IMR-90 (cell line): ENCODE data around the gene COL8A1. TPM values are rescaled to one million over a fixed set of nuclear protein-coding genes. Genes with fewer than 3 reads are reported as not detected.

Experiments used
- ATAC-seq: fragments of 200-7000 bp; cut with Tn5 transposase; 2 replicates; pipeline ENCODE4 v1.9.1; 2020; ENCODE audit warnings: low read depth, mild to moderate bottlenecking, moderate library complexity
- BruUV-seq: library from RNA; stranded (reverse); fragments of 400-500 nt; replicated peaks from 2 replicates; lab custom pipeline; 2021; lab: Mats Ljungman, UMichigan
- CTCF ChIA-PET: fragments of 300-600 bp; formaldehyde crosslinking; extraction: SDS; loops from one replicate; lab custom pipeline; 2021; ENCODE audit warnings: antibody characterized with exemption; lab: Yijun Ruan, JAX
- POLR2A ChIA-PET: fragments of 300-600 bp; sonication (Branson Sonifier 250); formaldehyde crosslinking; loops from one replicate; lab custom pipeline; 2022; ENCODE audit warnings: antibody characterized with exemption; ENCODE audit not compliant: unreplicated experiment; lab: Charles Lee
- DNase-seq: peaks from one replicate; pipeline ENCODE4 v3.0.0; 2013
- H2AFZ ChIP-seq: replicated peaks from 2 replicates; pipeline ENCODE3; 2013; ENCODE audit warnings: low read length, mild to moderate bottlenecking; ENCODE audit not compliant: poor library complexity
- H2AK5ac ChIP-seq: 2 replicates; pipeline ENCODE4 v1.6.1; 2013; ENCODE audit warnings: low read depth, low read length, inconsistent platforms
- H2AK9ac ChIP-seq: replicated peaks from 2 replicates; pipeline ENCODE3; 2013; ENCODE audit warnings: mild to moderate bottlenecking, low read depth, low read length, moderate library complexity; ENCODE audit not compliant: poor library complexity
- H2BK120ac ChIP-seq: 2 replicates; pipeline ENCODE4 v1.6.1; 2013; ENCODE audit warnings: low read depth, low read length, inconsistent platforms
- H2BK15ac ChIP-seq: 3 replicates; pipeline ENCODE4 v1.6.1; 2013; ENCODE audit warnings: low read depth, low read length, inconsistent platforms
- H2BK20ac ChIP-seq: 2 replicates; pipeline ENCODE4 v1.6.1; 2013; ENCODE audit warnings: low read depth, mild to moderate bottlenecking, inconsistent platforms, low read length, moderate library complexity
- H2BK5ac ChIP-seq: 2 replicates; pipeline ENCODE4 v1.6.1; 2013; ENCODE audit warnings: mild to moderate bottlenecking, low read depth, low read length, inconsistent platforms; ENCODE audit not compliant: poor library complexity, severe bottlenecking
- H3K14ac ChIP-seq: replicated peaks from 2 replicates; pipeline ENCODE4 v1.6.1; 2013; ENCODE audit warnings: low read depth, low read length, inconsistent platforms
- H3K18ac ChIP-seq: 2 replicates; pipeline ENCODE4 v1.6.1; 2013; ENCODE audit warnings: low read depth, low read length, control low read depth
- H3K23ac ChIP-seq: 2 replicates; pipeline ENCODE4 v1.6.1; 2013; ENCODE audit warnings: low read depth, low read length, inconsistent platforms
- H3K27ac ChIP-seq: 2 replicates; pipeline ENCODE4 v1.5.1; 2013; ENCODE audit warnings: mild to moderate bottlenecking, control low read depth, low read length; ENCODE audit not compliant: insufficient read depth
- H3K27me3 ChIP-seq: 2 replicates; pipeline ENCODE4 v1.6.1; 2013; ENCODE audit warnings: low read length; ENCODE audit not compliant: control insufficient read depth, insufficient read depth
- H3K36me3 ChIP-seq: 2 replicates; pipeline ENCODE4 v1.6.1; 2013; ENCODE audit warnings: low read length, mixed read lengths; ENCODE audit not compliant: control insufficient read depth, insufficient read depth
- H3K4ac ChIP-seq: 2 replicates; pipeline ENCODE4 v1.6.1; 2013; ENCODE audit warnings: low read depth, low read length, inconsistent platforms
- H3K4me1 ChIP-seq: 2 replicates; pipeline ENCODE4 v1.6.1; 2013; ENCODE audit warnings: low read length, mixed read lengths; ENCODE audit not compliant: control insufficient read depth, insufficient read depth
- H3K4me2 ChIP-seq: 2 replicates; pipeline ENCODE4 v1.6.1; 2013; ENCODE audit warnings: low read depth, mild to moderate bottlenecking, control low read depth, low read length, moderate library complexity
- H3K4me3 ChIP-seq: 2 replicates; pipeline ENCODE4 v1.5.1; 2013; ENCODE audit warnings: low read depth, mild to moderate bottlenecking, control low read depth, low read length, moderate library complexity; ENCODE audit not compliant: insufficient read depth
- H3K56ac ChIP-seq: 2 replicates; pipeline ENCODE4 v1.6.1; 2013; ENCODE audit warnings: low read length, inconsistent platforms; ENCODE audit not compliant: insufficient read depth; ENCODE audit errors: extremely low read depth
- H3K79me1 ChIP-seq, 2 experiments: 2 replicates each; pipeline ENCODE4 v1.6.1; 2013; ENCODE audit warnings: low read length in 2 of 2, inconsistent platforms in 1 of 2, low read depth in 1 of 2
- H3K9ac ChIP-seq: 2 replicates; pipeline ENCODE4 v1.6.1; 2013; ENCODE audit warnings: low read depth, low read length, control low read depth
- H3K9me1 ChIP-seq: 2 replicates; pipeline ENCODE4 v1.6.1; 2013; ENCODE audit warnings: low read length, inconsistent platforms; ENCODE audit not compliant: insufficient read depth
- H3K9me3 ChIP-seq: 2 replicates; pipeline ENCODE4 v1.6.1; 2013; ENCODE audit warnings: low read length; ENCODE audit not compliant: control insufficient read depth, insufficient read depth
- H4K20me1 ChIP-seq: 2 replicates; pipeline ENCODE4 v1.6.1; 2013; ENCODE audit warnings: low read length, inconsistent platforms; ENCODE audit not compliant: insufficient read depth
- H4K5ac ChIP-seq: 2 replicates; pipeline ENCODE4 v1.6.1; 2013; ENCODE audit warnings: mild to moderate bottlenecking, low read depth, low read length, control low read depth
- H4K8ac ChIP-seq, 2 experiments: 2 replicates each; pipeline ENCODE4 v1.6.1; 2013; ENCODE audit warnings: low read depth in 2 of 2, low read length in 2 of 2, control low read depth in 1 of 2, inconsistent platforms in 1 of 2
- H4K91ac ChIP-seq: 2 replicates; pipeline ENCODE4 v1.6.1; 2013; ENCODE audit warnings: low read depth, low read length, inconsistent platforms; ENCODE audit not compliant: insufficient read depth
- BHLHE40 ChIP-seq: fragments of 150-350 bp; IDR thresholded peaks from 2 replicates; pipeline ENCODE4 v1.6.1; 2016; ENCODE audit warnings: mild to moderate bottlenecking, low read depth, low read length
- CEBPB ChIP-seq: IDR thresholded peaks from 2 replicates; pipeline ENCODE4 v1.6.1; 2012; ENCODE audit warnings: low read depth, low read length, improper control_type of control experiment
- CHD1 ChIP-seq: IDR thresholded peaks from 2 replicates; pipeline ENCODE4 v1.6.1; 2012; ENCODE audit warnings: low read depth, low read length, improper control_type of control experiment
- CTCF ChIP-seq: conservative IDR thresholded peaks from 2 replicates; pipeline ENCODE4 v1.5.1; 2012; ENCODE audit warnings: mild to moderate bottlenecking, low read depth, low read length, improper control_type of control experiment
- ELK1 ChIP-seq: fragments of 150-350 bp; IDR thresholded peaks from 2 replicates; pipeline ENCODE4 v1.6.1; 2016; ENCODE audit warnings: low read depth, mild to moderate bottlenecking, low read length, moderate library complexity, borderline replicate concordance
- FOS ChIP-seq: fragments of 150-350 bp; IDR thresholded peaks from 2 replicates; pipeline ENCODE4 v1.6.1; 2016; ENCODE audit warnings: low read depth, low read length
- MAFK ChIP-seq: IDR thresholded peaks from 2 replicates; pipeline ENCODE4 v1.6.1; 2012; ENCODE audit warnings: low read depth, low read length, improper control_type of control experiment
- MAZ ChIP-seq: IDR thresholded peaks from 2 replicates; pipeline ENCODE4 v1.6.1; 2012; ENCODE audit warnings: low read depth, mild to moderate bottlenecking, low read length, improper control_type of control experiment, moderate library complexity, borderline replicate concordance
- MXI1 ChIP-seq: IDR thresholded peaks from 2 replicates; pipeline ENCODE4 v1.6.1; 2012; ENCODE audit warnings: low read depth, mild to moderate bottlenecking, low read length, moderate library complexity, borderline replicate concordance
- NFE2L2 ChIP-seq: fragments of 150-350 bp; IDR thresholded peaks from 2 replicates; pipeline ENCODE4 v1.6.1; 2016; ENCODE audit warnings: low read depth, mild to moderate bottlenecking, low read length
- POLR2A ChIP-seq: IDR thresholded peaks from 2 replicates; pipeline ENCODE4 v1.6.1; 2012; ENCODE audit warnings: mild to moderate bottlenecking, low read depth, low read length
- RAD21 ChIP-seq: IDR thresholded peaks from 2 replicates; pipeline ENCODE4 v1.6.1; 2012; ENCODE audit warnings: low read length, improper control_type of control experiment
- RCOR1 ChIP-seq: IDR thresholded peaks from 2 replicates; pipeline ENCODE4 v1.6.1; 2012; ENCODE audit warnings: mild to moderate bottlenecking, low read length, improper control_type of control experiment; ENCODE audit not compliant: insufficient replicate concordance
- RFX5 ChIP-seq: IDR thresholded peaks from 2 replicates; pipeline ENCODE4 v1.8.0; 2012; ENCODE audit warnings: low read depth, mild to moderate bottlenecking, low read length, moderate library complexity
- SMC3 ChIP-seq: fragments of 150-350 bp; IDR thresholded peaks from 2 replicates; pipeline ENCODE4 v1.6.1; 2016; ENCODE audit warnings: low read depth, mild to moderate bottlenecking, antibody characterized with exemption, low read length, moderate library complexity
- USF2 ChIP-seq: fragments of 150-350 bp; IDR thresholded peaks from 2 replicates; pipeline ENCODE4 v1.6.1; 2017; ENCODE audit warnings: mild to moderate bottlenecking, antibody characterized with exemption, low read length, low read depth
- WGBS, 2 experiments: methylation state at CpG; one replicate each; pipeline versions ENCODE4 v1.1.5 to v1.1.7; 2013; ENCODE audit warnings: missing lambda C conversion rate in 2 of 2; ENCODE audit not compliant: insufficient read length in 1 of 2; ENCODE audit errors: extremely low coverage in 2 of 2; 5-methylcytosine and 5-hydroxymethylcytosine counted together
- dilution Hi-C: fragments of 300-500 bp; cut with HindIII; formaldehyde crosslinking; loops from one replicate; pipeline ENCODE4 v1.14.3; 2018; ENCODE audit warnings: low sequenced_read_pairs; ENCODE audit not compliant: unreplicated experiment
- in situ Hi-C: fragments of 300-500 bp; cut with MboI; formaldehyde crosslinking; loops from 3 replicates; pipeline ENCODE4 v1.14.3; 2019; ENCODE audit warnings: low sequenced_read_pairs, inconsistent platforms, mixed read lengths
- intact Hi-C: fragments of 100-400 bp; cut with micrococcal nuclease; formaldehyde crosslinking; loops from 2 replicates; pipeline ENCODE4 v1.10.0; 2022
- polyA plus RNA-seq, 3 experiments: library from polyadenylated mRNA; depleted of rRNA; stranded (reverse); fragments of >200 nt; gene quantifications; 2 replicates each; pipeline ENCODE4 v1.2.3, GENCODE V29; 2012; ENCODE audit warnings: low replicate concordance in 1 of 3
- total RNA-seq: library from RNA; depleted of rRNA; stranded (reverse); fragments of >200 nt; gene quantifications from 2 replicates; pipeline ENCODE4 v1.2.3, GENCODE V29; 2012

COL8A1 gene
- total and polyA plus RNA-seq, 2 of the 4 experiments (the other 2 are of a cell fraction): 119 to 151 TPM

GRCh38 chr3:99693636-99694035, 55.2 kb downstream of the COL8A1 start:
- Histone ChIP-seq H2BK20ac (no peak overlapping the region), H2AK5ac (no peak overlapping the region), H3K9ac (no peak overlapping the region), H3K9me3 (peaks cover 3% of the 10 kb centered on the region; the same call in 1 of the 2 replicates), H3K27me3 (no peaks in the 10 kb centered on the region), H4K91ac (no peak overlapping the region), H2BK5ac (no peak overlapping the region), H3K14ac (no peak overlapping the region), H3K23ac (no peak overlapping the region), H3K4me2 (no peak overlapping the region), H2AK9ac (no peak overlapping the region), H3K4me3 (no peak overlapping the region), H2AFZ (no peak overlapping the region), H4K20me1 (no peaks in the 10 kb centered on the region), H3K36me3 (peaks cover 7% of the 10 kb centered on the region), H3K4me1 (peaks cover 1% of the 10 kb centered on the region; the same call in 1 of the 2 replicates), H3K27ac (no peak overlapping the region), H3K79me1 (peaks cover 19 to 42% of the 10 kb centered on the region in 2 experiments), H2BK120ac (no peak overlapping the region), H3K18ac (no peak overlapping the region), H4K5ac (no peak overlapping the region), H3K4ac (no peak overlapping the region), H3K9me1 (no peaks in the 10 kb centered on the region; the same call in 1 of the 2 replicates), H4K8ac (no peak overlapping the region), H3K56ac (no peak overlapping the region), H2BK15ac (no peak overlapping the region)
- in situ Hi-C loops (no loop called here), intact Hi-C loops (loop anchor here (5.0 kb wide), 1 partner anchor 54 kb away; no protein-coding TSS in a partner anchor), dilution Hi-C loops (no loop called here)
- WGBS, 2 experiments: no CpG with 5 or more reads among the region's 2 CpGs
- POLR2A ChIA-PET: no interaction called here
- no peak for TF ChIP-seq ELK1
- no peak for TF ChIP-seq RCOR1
- no peak for TF ChIP-seq POLR2A
- TF ChIP-seq MXI1: no peak
- TF ChIP-seq SMC3: no peak
- TF ChIP-seq CEBPB: no peak
- no peak for TF ChIP-seq RAD21
- no peak for TF ChIP-seq FOS
- TF ChIP-seq NFE2L2: no peak
- no peak for TF ChIP-seq BHLHE40
- TF ChIP-seq USF2: no peak
- no peak for TF ChIP-seq MAFK
- TF ChIP-seq MAZ: no peak
- no peak for TF ChIP-seq CHD1
- TF ChIP-seq RFX5: no peak
- TF ChIP-seq CTCF: no peak
- BruUV-seq: no TSS peak
- ATAC-seq (peak; percentile 70; the same call in 1 of the 2 replicates), DNase-seq (peak; percentile 26)
- CTCF ChIA-PET: interaction anchor here (1.3 kb wide), 1 partner anchor 54 kb away, joined by 4 read pairs; no protein-coding TSS in a partner anchor
